Mesenchymal stem cell (in vitro differentiated cells and primary cell): Measurements from ENCODE around the gene CSF1R.

Experiments
- DNase-seq: peaks from one replicate; pipeline ENCODE4 v3.0.0-alpha.2; 2013
- H2AFZ ChIP-seq: one replicate; pipeline ENCODE4 v1.6.1; 2013; ENCODE audit warnings: low read depth, mild to moderate bottlenecking, control low read depth, inconsistent platforms, low read length, moderate library complexity
- H2AK5ac ChIP-seq: 2 replicates; pipeline ENCODE4 v1.6.1; 2013; ENCODE audit warnings: low read length, moderate library complexity, mild to moderate bottlenecking, inconsistent platforms; ENCODE audit not compliant: severe bottlenecking
- H2BK120ac ChIP-seq: one replicate; pipeline ENCODE4 v1.6.1; 2013; ENCODE audit warnings: low read depth, mild to moderate bottlenecking, inconsistent platforms, low read length, moderate library complexity
- H2BK12ac ChIP-seq, 2 experiments: one replicate each; pipeline ENCODE4 v1.6.1; 2013; ENCODE audit warnings: inconsistent platforms in 2 of 2, low read length in 2 of 2, mild to moderate bottlenecking in 2 of 2, moderate library complexity in 2 of 2, control low read depth in 1 of 2
- H2BK15ac ChIP-seq: one replicate; pipeline ENCODE4 v1.6.1; 2013; ENCODE audit warnings: mild to moderate bottlenecking, low read depth, inconsistent platforms; ENCODE audit not compliant: poor library complexity, severe bottlenecking
- H2BK5ac ChIP-seq: 2 replicates; pipeline ENCODE4 v1.6.1; 2013; ENCODE audit warnings: low read depth, mild to moderate bottlenecking, low read length, control low read depth, inconsistent platforms; ENCODE audit not compliant: poor library complexity, severe bottlenecking
- H3K14ac ChIP-seq, 2 experiments: one replicate each; pipeline ENCODE4 v1.6.1; 2013; ENCODE audit warnings: inconsistent platforms in 2 of 2, low read length in 2 of 2, control low read depth in 1 of 2, mild to moderate bottlenecking in 1 of 2, moderate library complexity in 1 of 2
- H3K18ac ChIP-seq, 2 experiments: one replicate each; pipeline ENCODE4 v1.6.1; 2013; ENCODE audit warnings: inconsistent platforms in 2 of 2, low read length in 2 of 2, control low read depth in 1 of 2, low read depth in 1 of 2, mild to moderate bottlenecking in 1 of 2
- H3K23ac ChIP-seq, 2 experiments: one replicate each; pipeline ENCODE4 v1.6.1; 2013; ENCODE audit warnings: inconsistent platforms in 2 of 2, low read length in 2 of 2, mild to moderate bottlenecking in 2 of 2, moderate library complexity in 2 of 2, control low read depth in 1 of 2
- H3K27ac ChIP-seq: 2 replicates; pipeline ENCODE4 v1.5.1; 2013; ENCODE audit warnings: mild to moderate bottlenecking, moderate library complexity, low read length, control low read depth, inconsistent platforms; ENCODE audit not compliant: poor library complexity, severe bottlenecking
- H3K27me3 ChIP-seq, 2 experiments: 2 replicates each; pipeline versions ENCODE4 v1.6.1 to v1.7.0; 2013; ENCODE audit warnings: low read length in 2 of 2, mild to moderate bottlenecking in 2 of 2, moderate library complexity in 2 of 2, control low read depth in 1 of 2, inconsistent platforms in 1 of 2; ENCODE audit not compliant: control insufficient read depth in 1 of 2, insufficient read depth in 1 of 2
- H3K36me3 ChIP-seq, 2 experiments: 2 replicates each; pipeline versions ENCODE4 v1.6.1 to v1.7.0; 2013; ENCODE audit warnings: low read length in 2 of 2, control low read depth in 1 of 2, inconsistent platforms in 1 of 2, low read depth in 1 of 2, mild to moderate bottlenecking in 1 of 2; ENCODE audit not compliant: insufficient read depth in 2 of 2, control insufficient read depth in 1 of 2
- H3K4ac ChIP-seq, 2 experiments: one replicate each; pipeline ENCODE4 v1.6.1; 2013; ENCODE audit warnings: inconsistent platforms in 2 of 2, low read length in 2 of 2, mild to moderate bottlenecking in 2 of 2, moderate library complexity in 2 of 2, control low read depth in 1 of 2, low read depth in 1 of 2
- H3K4me1 ChIP-seq: 2 replicates; pipeline ENCODE4 v1.6.1; 2013; ENCODE audit warnings: low read depth, low read length, control low read depth; ENCODE audit not compliant: control insufficient read depth, insufficient read depth
- H3K4me2 ChIP-seq: 2 replicates; pipeline ENCODE4 v1.6.1; 2013; ENCODE audit warnings: low read length, mild to moderate bottlenecking, inconsistent platforms; ENCODE audit not compliant: poor library complexity, severe bottlenecking
- H3K4me3 ChIP-seq, 2 experiments: 2 replicates each; pipeline versions ENCODE4 v1.5.1 to v1.7.0; 2013; ENCODE audit warnings: low read length in 2 of 2, mild to moderate bottlenecking in 2 of 2, control low read depth in 1 of 2, low read depth in 1 of 2; ENCODE audit not compliant: insufficient read depth in 1 of 2
- H3K79me1 ChIP-seq: replicated peaks from 2 replicates; pipeline ENCODE4 v1.6.1; 2013; ENCODE audit warnings: mild to moderate bottlenecking, control low read depth, low read length, inconsistent platforms; ENCODE audit not compliant: poor library complexity, severe bottlenecking
- H3K9ac ChIP-seq: 2 replicates; pipeline ENCODE4 v1.7.0; 2013; ENCODE audit warnings: mild to moderate bottlenecking, low read length, moderate library complexity
- H3K9me3 ChIP-seq: 2 replicates; pipeline ENCODE4 v1.7.0; 2013; ENCODE audit warnings: mild to moderate bottlenecking, low read length; ENCODE audit not compliant: control insufficient read depth
- H4K8ac ChIP-seq: one replicate; pipeline ENCODE4 v1.6.1; 2013; ENCODE audit warnings: inconsistent platforms, mild to moderate bottlenecking, low read length, moderate library complexity
- H4K91ac ChIP-seq: one replicate; pipeline ENCODE4 v1.6.1; 2013; ENCODE audit warnings: mild to moderate bottlenecking, low read length, inconsistent platforms
- WGBS: methylation state at CpG from one replicate; pipeline ENCODE4 v1.1.7; 2013; ENCODE audit warnings: mixed read lengths; 5-methylcytosine and 5-hydroxymethylcytosine counted together

The CSF1R gene

DNA sequence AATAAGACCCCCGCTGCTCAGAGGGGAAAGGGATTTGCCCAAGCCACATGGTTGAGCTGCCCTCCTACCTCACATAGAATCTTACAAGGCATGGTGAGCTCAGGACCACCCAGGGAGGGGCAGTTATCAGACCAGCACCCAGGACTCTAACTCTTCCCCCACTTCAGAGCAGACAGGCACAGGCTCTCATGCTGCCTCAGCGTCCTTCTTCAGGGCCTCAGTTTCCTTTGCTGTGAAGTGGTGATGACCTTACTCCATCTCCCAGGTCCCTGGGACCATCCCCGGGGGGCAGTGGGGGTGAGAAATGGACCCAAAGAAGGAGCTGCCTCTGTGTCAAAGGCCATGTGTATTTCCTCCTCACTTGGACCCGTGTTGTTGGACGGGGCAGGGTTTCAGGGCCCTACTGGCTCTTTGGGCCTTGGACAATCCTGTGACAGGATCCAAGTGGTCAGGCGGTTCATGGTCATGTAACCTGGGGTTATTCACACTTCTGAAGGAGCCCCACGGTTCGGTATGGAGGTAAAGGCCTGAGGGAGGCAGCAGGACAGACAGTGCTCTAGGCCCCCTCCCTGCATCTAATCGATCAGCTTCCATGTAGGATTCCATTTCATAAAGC, 31.7 kb upstream of the CSF1R start:
- Histone ChIP-seq H2BK12ac (no peak overlapping the region), H3K79me1 (peaks cover 5% of the 10 kb centered on the region), H4K8ac (no peak overlapping the region), H3K4me2 (no peak overlapping the region), H2BK5ac (no peak overlapping the region), H3K4me1 (peaks cover 9% of the 10 kb centered on the region), H3K36me3 (peaks cover 89 to 98% of the 10 kb centered on the region in 2 experiments), H3K27me3 (no peaks in the 10 kb centered on the region), H3K27ac (no peak overlapping the region), H2BK120ac (no peak overlapping the region), H2AK5ac (no peak overlapping the region), H3K14ac (no peak overlapping the region), H2AFZ (no peak overlapping the region), H3K23ac (no peak overlapping the region), H3K9me3 (no peaks in the 10 kb centered on the region), H3K9ac (peak overlapping the region; percentile 7), H3K4ac (no peak overlapping the region), H3K4me3 (no peak overlapping the region), H4K91ac (no peak overlapping the region), H2BK15ac (no peak overlapping the region), H3K18ac (no peak overlapping the region)
- WGBS = 97% methylated on average over 9 of the region's 9 CpGs
- no peak for DNase-seq

DNA sequence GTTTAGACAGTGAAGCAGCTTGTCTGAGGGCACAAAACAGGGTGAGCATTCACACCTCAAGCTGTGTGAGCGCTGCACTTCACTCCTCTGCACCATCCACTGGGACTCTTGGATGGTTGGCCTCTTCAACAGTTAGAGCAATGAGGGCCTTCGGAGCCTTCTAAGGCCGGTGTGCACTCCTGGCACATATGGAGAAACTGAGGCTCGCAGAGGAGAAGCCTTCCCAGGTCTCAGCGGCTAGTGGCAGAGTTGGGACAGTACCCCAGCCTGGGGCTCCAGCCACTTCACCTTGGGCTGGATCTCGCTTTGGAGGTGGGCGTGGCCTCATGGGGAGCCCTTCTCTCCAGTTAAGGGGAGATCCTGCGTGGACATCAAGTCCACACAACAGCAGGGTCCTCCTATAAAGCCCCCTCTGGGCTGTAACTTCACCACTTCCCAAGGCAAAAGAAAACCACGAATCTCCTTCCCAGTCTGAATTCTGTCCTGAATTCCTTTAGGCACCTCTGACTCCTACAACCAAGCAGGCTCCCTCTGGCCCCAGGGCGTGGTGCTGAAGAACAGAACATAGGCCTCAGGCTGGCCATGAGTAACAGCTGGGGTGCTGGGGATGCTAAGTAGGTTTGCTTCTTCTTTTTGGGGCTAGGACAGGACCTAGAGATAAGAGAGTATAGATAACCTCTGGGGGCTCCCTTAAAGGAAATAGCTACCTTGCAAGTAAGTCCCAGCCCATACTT, 30.5 kb upstream of the CSF1R start:
- H4K8ac ChIP-seq = no peak overlapping the region
- peaks cover 2% of the 10 kb centered on the region for H3K79me1 ChIP-seq
- no peak for DNase-seq
- H3K18ac ChIP-seq = no peak overlapping the region
- no peak overlapping the region for H2BK5ac ChIP-seq
- peaks cover 16% of the 10 kb centered on the region for H3K4me1 ChIP-seq
- H3K36me3 ChIP-seq = peaks cover 78 to 90% of the 10 kb centered on the region in 2 experiments
- H3K27me3 ChIP-seq = no peaks in the 10 kb centered on the region
- H3K27ac ChIP-seq = no peak overlapping the region
- no peak overlapping the region for H2BK120ac ChIP-seq
- H2AK5ac ChIP-seq = no peak overlapping the region
- WGBS = 96% methylated on average over 10 of the region's 10 CpGs
- peak overlapping the region; percentile 1 for H3K9ac ChIP-seq
- H3K4me2 ChIP-seq = no peak overlapping the region
- H3K4me3 ChIP-seq = no peak overlapping the region
- H3K23ac ChIP-seq = no peak overlapping the region
- H4K91ac ChIP-seq = no peak overlapping the region
- H3K14ac ChIP-seq = no peak overlapping the region
- H2AFZ ChIP-seq = no peak overlapping the region
- no peaks in the 10 kb centered on the region for H3K9me3 ChIP-seq
- H2BK15ac ChIP-seq = no peak overlapping the region
- H2BK12ac ChIP-seq = no peak overlapping the region
- H3K4ac ChIP-seq = no peak overlapping the region

DNA sequence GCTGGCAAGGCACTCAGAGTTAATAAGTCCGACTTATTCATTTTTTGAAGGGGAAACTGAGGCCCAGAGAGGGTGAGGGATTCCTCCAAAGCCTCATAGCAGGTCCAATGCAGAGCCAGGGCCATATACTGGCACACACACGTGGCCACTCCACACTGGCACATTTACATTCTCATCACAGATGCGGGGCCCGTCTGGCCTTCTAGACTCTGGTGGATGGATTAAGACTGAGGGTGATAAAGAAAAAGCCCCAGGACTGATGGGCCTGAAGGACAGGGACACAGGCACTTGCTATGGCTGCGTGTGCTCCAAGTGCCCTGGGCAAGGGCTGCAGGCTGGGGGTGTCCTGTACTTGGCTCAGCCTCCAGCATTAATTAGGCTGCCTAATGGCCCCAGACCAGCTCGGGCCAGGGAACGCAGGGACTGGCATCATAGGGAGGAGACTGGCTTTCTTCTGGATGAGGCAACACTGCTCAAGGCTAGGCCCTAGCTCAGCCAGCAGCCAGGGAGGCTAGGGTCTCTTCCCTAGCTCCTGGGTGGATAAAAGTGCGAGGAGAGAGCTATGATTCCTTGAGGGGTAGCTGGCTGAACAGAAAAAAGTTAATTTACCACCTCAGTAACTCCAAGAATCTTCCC, 28.5 kb upstream of the CSF1R start:
- Histone ChIP-seq H3K14ac (no peak overlapping the region), H3K4me3 (no peak overlapping the region), H3K18ac (no peak overlapping the region), H3K4ac (no peak overlapping the region), H2BK5ac (no peak overlapping the region), H3K4me1 (peaks cover 20% of the 10 kb centered on the region), H3K27me3 (no peaks in the 10 kb centered on the region), H4K8ac (no peak overlapping the region), H2BK120ac (no peak overlapping the region), H3K79me1 (peaks cover 2% of the 10 kb centered on the region), H2BK15ac (no peak overlapping the region), H3K23ac (no peak overlapping the region), H3K36me3 (peaks cover 58 to 74% of the 10 kb centered on the region in 2 experiments), H3K27ac (no peak overlapping the region), H3K9me3 (no peaks in the 10 kb centered on the region), H2BK12ac (no peak overlapping the region), H3K9ac (peak overlapping the region; percentile 78), H2AFZ (no peak overlapping the region), H4K91ac (no peak overlapping the region), H2AK5ac (no peak overlapping the region), H3K4me2 (no peak overlapping the region)
- no peak for DNase-seq
- 93% methylated on average over 7 of the region's 8 CpGs for WGBS

DNA sequence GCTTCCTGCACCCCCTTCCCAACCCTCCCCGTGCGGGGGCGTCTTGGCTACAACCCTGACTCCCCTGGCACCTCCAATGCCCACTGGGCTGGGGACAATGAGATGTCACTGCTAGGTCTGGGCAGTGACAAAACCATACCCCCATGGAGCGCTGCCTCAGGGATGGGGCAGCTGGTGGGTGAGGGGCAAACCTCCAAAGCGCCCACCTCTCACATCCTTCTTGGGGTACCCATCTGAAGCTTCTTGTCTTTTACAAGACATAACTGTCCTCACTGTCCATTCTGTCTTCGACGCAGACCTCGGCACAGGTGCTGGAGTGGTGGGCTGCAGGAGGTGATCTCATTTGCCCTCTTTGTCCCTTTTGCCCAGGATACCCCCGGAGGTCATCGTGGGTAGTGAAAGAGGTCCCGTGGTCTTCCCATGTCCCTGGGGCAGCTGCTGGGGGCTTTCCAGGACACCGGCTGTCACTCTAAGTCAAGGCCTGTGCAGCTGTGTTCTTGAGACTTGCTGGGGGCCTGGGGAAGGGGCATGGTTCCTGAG, 27.8 kb upstream of the CSF1R start:
- Histone ChIP-seq H4K8ac (no peak overlapping the region), H2BK5ac (no peak overlapping the region), H2AFZ (no peak overlapping the region), H3K9me3 (no peaks in the 10 kb centered on the region), H3K9ac (peak overlapping the region; percentile 78), H3K79me1 (peaks cover 2% of the 10 kb centered on the region), H2BK12ac (no peak overlapping the region), H3K27ac (no peak overlapping the region), H2BK120ac (no peak overlapping the region), H3K4me2 (no peak overlapping the region), H3K23ac (no peak overlapping the region), H2BK15ac (no peak overlapping the region), H3K27me3 (no peaks in the 10 kb centered on the region), H3K14ac (no peak overlapping the region), H2AK5ac (peak overlapping the region; percentile 37), H3K4ac (no peak overlapping the region), H3K18ac (no peak overlapping the region), H3K36me3 (peaks cover 51 to 66% of the 10 kb centered on the region in 2 experiments), H4K91ac (no peak overlapping the region), H3K4me1 (peaks cover 20% of the 10 kb centered on the region), H3K4me3 (no peak overlapping the region)
- WGBS = 93% methylated on average over 12 of the region's 12 CpGs
- DNase-seq = no peak
